ENCODE measurements around the gene MORN5.

MORN5 gene

DNA sequence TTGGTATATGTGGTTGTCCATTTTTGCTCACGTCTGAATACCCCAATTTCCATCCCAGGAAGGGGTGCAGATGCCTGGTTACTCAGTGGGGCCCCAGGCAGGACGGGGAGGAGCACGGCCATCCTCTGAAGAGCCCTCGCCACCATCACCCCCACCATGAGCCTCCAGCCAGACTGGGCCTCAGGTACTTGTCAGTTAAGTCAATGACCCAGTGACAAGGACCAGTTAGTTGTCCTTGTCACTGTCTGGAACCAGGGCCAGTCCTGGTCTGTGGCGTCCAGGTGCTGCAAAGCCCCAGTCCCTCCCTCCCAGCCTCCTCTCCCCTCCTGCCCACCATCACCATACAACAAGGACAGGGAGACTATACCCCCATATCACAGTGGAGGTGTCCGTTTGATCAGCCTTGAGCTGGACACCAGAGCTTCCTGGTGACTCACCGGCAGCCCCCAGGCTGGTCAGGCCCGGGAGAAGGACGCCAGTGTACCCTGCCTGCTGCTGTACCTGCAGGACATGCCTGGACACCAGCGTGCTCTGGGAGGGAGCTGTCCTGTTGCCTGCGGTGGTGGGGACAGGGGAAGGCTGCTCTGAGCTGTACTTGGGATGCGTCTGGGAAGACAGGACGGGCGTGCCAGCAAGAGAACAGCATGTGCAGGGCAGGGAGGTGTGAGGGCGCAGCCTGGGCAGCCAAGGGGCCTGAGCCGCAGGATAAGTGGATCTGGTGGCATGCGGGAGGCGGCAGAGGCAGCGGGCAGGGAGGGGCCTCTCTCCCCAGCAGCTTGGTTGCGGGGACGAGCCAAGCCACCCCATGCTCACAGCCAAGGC, 34.0 kb upstream of the MORN5 start:
- DNase-seq (ENCODE audit: low read depth) = no peak
- no peak overlapping the region for H3K4me3 ChIP-seq (ENCODE audit: low read depth, low read length)
- TF ChIP-seq, protein P1, sequence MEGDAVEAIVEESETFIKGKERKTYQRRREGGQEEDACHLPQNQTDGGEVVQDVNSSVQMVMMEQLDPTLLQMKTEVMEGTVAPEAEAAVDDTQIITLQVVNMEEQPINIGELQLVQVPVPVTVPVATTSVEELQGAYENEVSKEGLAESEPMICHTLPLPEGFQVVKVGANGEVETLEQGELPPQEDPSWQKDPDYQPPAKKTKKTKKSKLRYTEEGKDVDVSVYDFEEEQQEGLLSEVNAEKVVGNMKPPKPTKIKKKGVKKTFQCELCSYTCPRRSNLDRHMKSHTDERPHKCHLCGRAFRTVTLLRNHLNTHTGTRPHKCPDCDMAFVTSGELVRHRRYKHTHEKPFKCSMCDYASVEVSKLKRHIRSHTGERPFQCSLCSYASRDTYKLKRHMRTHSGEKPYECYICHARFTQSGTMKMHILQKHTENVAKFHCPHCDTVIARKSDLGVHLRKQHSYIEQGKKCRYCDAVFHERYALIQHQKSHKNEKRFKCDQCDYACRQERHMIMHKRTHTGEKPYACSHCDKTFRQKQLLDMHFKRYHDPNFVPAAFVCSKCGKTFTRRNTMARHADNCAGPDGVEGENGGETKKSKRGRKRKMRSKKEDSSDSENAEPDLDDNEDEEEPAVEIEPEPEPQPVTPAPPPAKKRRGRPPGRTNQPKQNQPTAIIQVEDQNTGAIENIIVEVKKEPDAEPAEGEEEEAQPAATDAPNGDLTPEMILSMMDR (IDR thresholded peaks at IDR 0.05; ENCODE audit: low read depth, low read length, missing control alignments) = no peak

DNA sequence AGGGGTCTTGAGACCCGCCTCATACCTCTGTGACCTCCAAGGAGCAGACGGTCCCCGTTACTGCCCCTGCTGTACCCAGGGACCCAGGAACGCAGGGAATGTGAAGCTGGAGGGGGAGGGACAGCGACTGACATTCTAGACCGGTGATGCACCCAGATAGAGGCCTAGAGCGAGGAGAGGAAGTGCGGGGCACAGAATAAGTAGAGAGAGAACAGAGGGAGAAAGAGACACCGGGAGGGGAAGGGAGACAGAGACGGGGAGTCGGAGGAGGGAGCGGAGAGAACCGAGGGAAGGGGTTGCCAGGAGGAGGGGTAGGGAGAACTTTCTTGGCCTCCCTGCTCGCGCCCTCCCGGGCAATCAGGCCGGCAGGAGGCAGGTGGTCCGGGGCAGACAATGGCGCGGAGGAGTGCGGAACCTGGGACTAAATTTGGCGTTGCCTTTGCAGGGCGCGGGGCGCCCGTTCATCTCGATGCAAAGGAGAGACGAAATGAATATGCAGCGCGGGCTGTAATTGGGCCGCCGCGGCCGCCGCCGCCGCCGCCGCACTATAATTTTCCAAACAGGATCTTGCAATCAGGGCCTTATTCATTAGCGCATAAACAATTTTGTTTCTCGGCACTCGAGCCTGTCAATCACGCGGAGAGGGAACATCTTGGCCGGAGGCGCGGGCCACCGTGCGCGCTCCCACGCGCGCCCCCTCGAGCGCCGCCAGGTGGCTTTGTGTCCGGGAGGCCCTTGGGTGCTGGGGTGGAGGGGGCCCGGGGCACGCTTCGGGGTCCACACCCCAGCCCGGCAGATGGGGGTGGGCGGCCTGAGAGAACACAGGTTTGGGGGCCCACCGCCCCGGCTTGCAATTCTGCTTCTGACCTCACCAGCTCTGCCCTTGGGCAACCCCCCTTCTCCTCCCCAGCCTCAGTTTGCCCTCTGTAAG, 33.1 kb upstream of the MORN5 start:
- TF ChIP-seq, protein P1 (IDR thresholded peaks at IDR 0.05; ENCODE audit: low read depth, low read length, missing control alignments) = no peak
- no peak overlapping the region for H3K4me3 ChIP-seq (ENCODE audit: low read depth, low read length)
- no peak for DNase-seq (ENCODE audit: low read depth)

DNA sequence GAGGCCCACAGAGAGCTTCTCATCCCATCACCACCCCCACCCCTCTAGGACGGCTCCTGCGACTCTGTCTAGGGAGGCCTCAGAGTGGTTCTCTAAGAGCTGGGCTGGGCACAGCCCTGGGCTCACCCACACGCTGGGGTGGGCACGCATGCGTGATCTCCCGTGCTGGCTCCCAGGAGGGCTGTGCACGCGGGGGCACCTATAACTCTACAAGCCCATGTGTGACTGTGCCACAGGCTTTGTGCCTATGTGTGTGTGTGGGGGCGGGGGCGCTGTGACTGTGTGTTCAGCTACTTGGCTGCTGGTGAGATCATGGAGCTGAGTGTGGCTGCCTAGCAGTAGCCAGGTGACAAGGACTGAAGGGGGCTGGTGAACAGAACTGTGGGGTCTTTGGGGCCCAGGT, 32.3 kb upstream of the MORN5 start:
- no peak for DNase-seq (ENCODE audit: low read depth)
- no peak overlapping the region for H3K4me3 ChIP-seq (ENCODE audit: low read depth, low read length)
- TF ChIP-seq, protein P1 (IDR thresholded peaks at IDR 0.05; ENCODE audit: low read depth, low read length, missing control alignments) = no peak

DNA sequence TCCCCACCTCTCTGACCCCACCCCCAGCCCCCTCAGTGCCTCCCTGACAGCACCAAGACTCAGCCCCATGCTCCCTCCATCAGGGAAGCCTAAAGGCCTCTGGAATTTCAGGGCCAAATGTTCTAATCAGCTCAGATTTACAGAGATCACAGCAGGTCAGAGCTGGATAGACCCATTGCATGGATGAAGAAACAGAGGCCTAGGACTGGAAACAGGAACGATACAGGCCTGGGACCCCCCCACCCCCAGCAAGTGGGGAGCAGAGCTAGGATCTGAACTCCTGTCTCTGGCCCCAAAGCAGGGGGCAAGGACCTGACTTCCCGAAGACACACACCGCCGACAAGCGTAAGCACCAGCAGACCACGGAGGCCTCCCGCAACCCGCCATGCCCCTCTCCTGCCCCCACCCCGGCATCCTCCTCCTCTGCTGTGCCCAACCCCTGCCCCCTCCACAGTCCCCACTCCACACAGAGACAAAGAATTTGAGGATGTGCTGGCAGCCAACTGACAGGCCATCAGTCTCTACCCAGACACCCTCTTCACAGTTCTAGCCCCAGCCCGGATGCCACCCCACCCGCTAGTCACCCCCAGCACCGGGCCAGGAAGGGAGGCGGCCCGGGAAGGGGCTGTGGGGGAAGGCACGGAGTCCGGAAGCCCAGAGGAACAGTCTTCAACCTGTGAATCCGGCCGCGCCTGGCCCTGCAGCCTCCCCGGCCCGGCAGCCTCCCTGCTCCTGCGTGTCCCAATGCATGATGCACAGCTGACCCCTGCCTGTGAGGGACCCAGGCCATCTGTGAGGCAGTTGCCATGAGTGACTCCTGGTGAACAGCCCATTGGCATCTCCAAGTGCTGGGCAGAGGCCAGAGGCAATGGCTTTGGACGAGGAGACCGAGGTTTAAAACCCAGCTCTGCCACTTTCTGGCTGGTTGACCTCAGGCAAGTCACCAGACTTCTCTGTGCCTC, 31.4 kb upstream of the MORN5 start:
- H3K4me3 ChIP-seq (ENCODE audit: low read depth, low read length) = no peak overlapping the region
- TF ChIP-seq, protein P1 (IDR thresholded peaks at IDR 0.05; ENCODE audit: low read depth, low read length, missing control alignments) = no peak
- no peak for DNase-seq (ENCODE audit: low read depth)

DNA sequence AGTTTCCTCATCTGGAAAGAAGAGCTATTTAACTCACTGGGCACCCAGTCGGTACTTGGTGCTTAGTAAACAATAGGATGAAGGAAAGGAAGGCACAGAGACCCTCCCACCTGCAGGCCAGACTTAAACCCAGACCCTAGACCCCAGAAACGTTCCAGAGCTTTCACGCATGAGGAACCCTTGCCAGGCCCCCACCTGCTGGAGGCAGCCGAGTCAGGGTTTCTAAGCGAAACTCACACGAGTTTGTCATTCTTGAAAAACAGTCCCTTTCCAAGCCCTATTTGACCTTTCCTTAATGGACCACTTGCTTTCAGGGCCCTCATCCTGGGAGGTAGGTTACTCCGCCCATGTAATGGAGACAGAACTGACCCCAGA, 30.8 kb upstream of the MORN5 start:
- no peak for DNase-seq (ENCODE audit: low read depth)
- H3K4me3 ChIP-seq (ENCODE audit: low read depth, low read length) = no peak overlapping the region
- TF ChIP-seq, protein P1 (IDR thresholded peaks at IDR 0.05; ENCODE audit: low read depth, low read length, missing control alignments) = no peak

DNA sequence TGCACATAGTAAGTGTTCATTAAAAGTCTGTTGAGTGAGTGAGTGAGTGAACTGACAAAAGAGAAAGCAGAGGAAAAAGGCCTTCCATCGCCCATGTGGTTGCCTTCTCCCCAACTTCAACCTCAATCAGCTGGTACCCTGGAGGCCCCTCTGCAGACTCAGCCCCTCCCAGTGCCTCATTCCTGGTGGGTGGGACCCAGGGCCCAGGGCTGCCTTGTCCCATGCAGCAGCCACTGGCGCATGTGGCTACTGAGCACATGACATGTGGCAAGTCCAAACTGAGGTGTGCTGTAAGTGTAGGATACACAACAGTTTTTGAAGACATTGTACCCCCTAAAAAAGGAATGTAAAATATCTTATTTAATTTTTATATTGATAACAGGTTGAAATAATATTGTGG, 29.7 kb upstream of the MORN5 start:
- TF ChIP-seq, protein P1 (IDR thresholded peaks at IDR 0.05; ENCODE audit: low read depth, low read length, missing control alignments) = no peak
- DNase-seq (ENCODE audit: low read depth) = no peak
- no peak overlapping the region for H3K4me3 ChIP-seq (ENCODE audit: low read depth, low read length)

All from GM12864 (cell line).